WI38 (cell line): ENCODE data around the gene CCDC200.

Source experiments
- H3K4me3 ChIP-seq: 2 replicates; pipeline ENCODE4 v1.5.1; 2011; ENCODE audit warnings: low read depth, mild to moderate bottlenecking, control low read depth, low read length
- CTCF ChIP-seq: IDR thresholded peaks from 2 replicates; pipeline ENCODE4 v1.5.1; 2012; ENCODE audit warnings: low read depth, mild to moderate bottlenecking, control low read depth, low read length

CCDC200 gene

GRCh38 chr17:43216369-43216761 lies 12.1 kb downstream of the CCDC200 start:
- H3K4me3 ChIP-seq, result no peak overlapping the region
- TF ChIP-seq CTCF, result no peak

- no peak for TF ChIP-seq CTCF
- no peak overlapping the region for H3K4me3 ChIP-seq
Measured at GRCh38 chr17:43215341-43215740, 13.1 kb downstream of the CCDC200 start.

GRCh38 chr17:43213545-43213944 lies 14.9 kb downstream of the CCDC200 start:
- no peak overlapping the region for H3K4me3 ChIP-seq
- no peak for TF ChIP-seq CTCF

GRCh38 chr17:43212641-43213490 lies 15.6 kb downstream of the CCDC200 start:
- peak overlapping the region; percentile 77 for H3K4me3 ChIP-seq
- no peak for TF ChIP-seq CTCF

- peak within 1 kb of the TSS; percentile 77 for H3K4me3 ChIP-seq
- peak; percentile 17; the same call in 1 of the 2 replicates for TF ChIP-seq CTCF
Measured at GRCh38 chr17:43211480-43212402, 16.7 kb downstream of the CCDC200 start, which contains the start of gene TMEM106A. Gene TMEM106A, plus strand, starts transcription at chr17:43211875. Its CDS starts 1,167 bp downstream, at chr17:43213042.

GRCh38 chr17:43211123-43211479 lies 17.3 kb downstream of the CCDC200 start:
- peak overlapping the region; percentile 77 for H3K4me3 ChIP-seq
- TF ChIP-seq CTCF, result no peak
